GM21528 (cell line): Measurements from ENCODE around the gene MYL6.
"Not testable (repeated sequence)": the region's sequence is repeated elsewhere in the genome, so short reads cannot be mapped to it uniquely, and the experiment has no call there.

Source experiments
- ATAC-seq: cut with Tn5 transposase; IDR thresholded peaks from one replicate; pipeline ENCODE4 v1.9.1; 2021; ENCODE audit warnings: mild to moderate bottlenecking, moderate library complexity; ENCODE audit not compliant: unreplicated experiment, low FRiP score

The MYL6 gene

GRCh38 chr12:56155256-56155845, 2.8 kb upstream of the MYL6 start:
- ATAC-seq = no peak

- not testable (repeated sequence) for ATAC-seq
Measured at GRCh38 chr12:56156464-56157200, 1.5 kb upstream of the MYL6 start.

GRCh38 chr12:56157201-56158028, 744 bp upstream of the MYL6 start:
- ATAC-seq = no peak

GRCh38 chr12:56158926-56159461, 835 bp downstream of the MYL6 start:
- no peak for ATAC-seq

- no peak for ATAC-seq
Measured at GRCh38 chr12:56159482-56160192, 1.5 kb downstream of the MYL6 start.

- ATAC-seq = no peak
Measured at GRCh38 chr12:56160193-56160763, 2.1 kb downstream of the MYL6 start.

- ATAC-seq = no peak
Measured at GRCh38 chr12:56160894-56161689, 2.9 kb downstream of the MYL6 start.

- no peak for ATAC-seq
Measured at GRCh38 chr12:56161690-56162351, 3.7 kb downstream of the MYL6 start.

GRCh38 chr12:56162468-56163290, 4.5 kb downstream of the MYL6 start:
- ATAC-seq = no peak

- no peak for ATAC-seq
Measured at GRCh38 chr12:56163533-56164344, 5.6 kb downstream of the MYL6 start.

- ATAC-seq = no peak
Measured at GRCh38 chr12:56164345-56164729, 6.2 kb downstream of the MYL6 start.

- ATAC-seq = no peak
Measured at GRCh38 chr12:56165369-56165768, 7.2 kb downstream of the MYL6 start.

GRCh38 chr12:56169229-56169759, 11.1 kb downstream of the MYL6 start:
- no peak for ATAC-seq

GRCh38 chr12:56172839-56173238, 14.7 kb downstream of the MYL6 start:
- ATAC-seq = no peak

- no peak for ATAC-seq
Measured at GRCh38 chr12:56178347-56178746, 20.2 kb downstream of the MYL6 start.

- no peak for ATAC-seq
Measured at GRCh38 chr12:56186957-56187356, 28.8 kb downstream of the MYL6 start.
